Amniotic stem cell (primary cell): ENCODE measurements around the gene PAX2.

Source experiments
- DNase-seq: peaks from one replicate; lab custom pipeline; 2025; lab: John Stamatoyannopoulos, UW

Gene PAX2

GRCh38 chr10:100817268-100817839 is 72.0 kb downstream of the PAX2 start:
- no peak for DNase-seq

- DNase-seq, result no peak
These were observed 74.0 kb downstream of the PAX2 start for GRCh38 chr10:100819424-100819823.

GRCh38 chr10:100823194-100823593 is 77.8 kb downstream of the PAX2 start:
- no peak for DNase-seq

- no peak for DNase-seq
These were observed 79.5 kb downstream of the PAX2 start for GRCh38 chr10:100824886-100825285.

GRCh38 chr10:100825325-100825875 is 80.0 kb downstream of the PAX2 start:
- no peak for DNase-seq

- no peak for DNase-seq
These were observed 80.8 kb downstream of the PAX2 start for GRCh38 chr10:100826031-100826651.

GRCh38 chr10:100826661-100826982 is 81.2 kb downstream of the PAX2 start:
- DNase-seq, result no peak

GRCh38 chr10:100826983-100827818 is 81.8 kb downstream of the PAX2 start:
- DNase-seq, result no peak

GRCh38 chr10:100827819-100828737 is 82.7 kb downstream of the PAX2 start:
- DNase-seq, result no peak

GRCh38 chr10:100828738-100829096 is 83.3 kb downstream of the PAX2 start:
- DNase-seq, result no peak

GRCh38 chr10:100829097-100829870 is 83.9 kb downstream of the PAX2 start:
- no peak for DNase-seq

GRCh38 chr10:100829933-100830727 is 84.7 kb downstream of the PAX2 start:
- no peak for DNase-seq

- DNase-seq, result no peak
These were observed 85.3 kb downstream of the PAX2 start for GRCh38 chr10:100830728-100831111.

- DNase-seq, result no peak
These were observed 86.4 kb downstream of the PAX2 start for GRCh38 chr10:100831742-100832141.

- no peak for DNase-seq
These were observed 90.4 kb downstream of the PAX2 start for GRCh38 chr10:100835810-100836209.

GRCh38 chr10:100836891-100837290 is 91.5 kb downstream of the PAX2 start:
- no peak for DNase-seq

- DNase-seq, result no peak
These were observed 91.9 kb downstream of the PAX2 start for GRCh38 chr10:100837300-100837699.

GRCh38 chr10:100838986-100839385 is 93.6 kb downstream of the PAX2 start:
- no peak for DNase-seq

GRCh38 chr10:100841528-100841927 is 96.1 kb downstream of the PAX2 start:
- no peak for DNase-seq

- DNase-seq, result no peak
These were observed 102.1 kb downstream of the PAX2 start for GRCh38 chr10:100847440-100847839.
